ENCODE results near the gene DBF4B. TPM values are rescaled to one million over a fixed set of nuclear protein-coding genes. Genes with fewer than 3 reads are reported as not detected.

DBF4B gene
- total and polyA plus RNA-seq, 2 donors (not counting 1 experiment from before 2014, with no cell fraction given) = 2.2 to 3.3 TPM

DNA sequence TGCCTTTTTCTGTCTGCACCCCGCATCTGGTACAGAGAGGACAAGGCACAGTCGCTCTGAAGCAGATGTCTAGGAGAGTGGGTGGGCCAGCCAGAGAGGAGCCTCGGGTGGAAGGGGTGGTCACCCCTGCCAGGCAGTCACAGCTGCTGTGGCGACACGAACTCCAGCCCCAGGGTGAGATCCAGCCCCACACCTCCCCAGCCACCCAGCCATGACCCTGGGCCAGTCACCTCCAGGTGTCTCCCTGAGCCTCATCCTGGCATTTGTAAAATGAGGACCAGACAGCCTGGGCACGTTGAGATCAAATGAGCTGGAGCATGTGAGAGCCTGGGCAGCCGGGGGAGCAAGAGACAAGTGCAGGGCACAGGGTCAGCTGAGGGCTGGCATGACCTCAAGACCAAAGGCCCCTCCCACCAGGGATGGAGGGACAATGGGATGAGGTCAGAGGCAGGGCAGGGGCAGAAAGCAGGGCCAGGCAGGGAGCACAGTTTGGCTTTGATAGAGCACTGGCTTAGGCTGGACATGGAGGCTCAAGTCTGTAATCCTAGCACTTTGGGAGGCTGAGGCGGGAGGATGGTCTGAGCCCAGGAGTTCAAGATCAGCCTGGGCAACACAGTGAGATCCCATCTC, 58.1 kb downstream of the DBF4B start:
- Histone ChIP-seq H3K27me3 (ENCODE audit: control insufficient read depth, insufficient read depth, low read length) (peaks cover 3% of the 10 kb centered on the region), H3K9ac (ENCODE audit: insufficient read depth, low read length) (no peak overlapping the region), H3K9me3 (ENCODE audit: control insufficient read depth, insufficient read depth, low read depth, low read length) (no peaks in the 10 kb centered on the region), H3K79me2 (ENCODE audit: control insufficient read depth, insufficient read depth, low read length) (no peaks in the 10 kb centered on the region), H3K27ac (ENCODE audit: insufficient read depth, low read length) (no peak overlapping the region), H2AFZ (ENCODE audit: low read length) (no peak overlapping the region), H3K4me1 (ENCODE audit: control insufficient read depth, extremely low read depth, insufficient read depth, low read length) (no peaks in the 10 kb centered on the region), H3K36me3 (ENCODE audit: control insufficient read depth, insufficient read depth, low read length) (no peaks in the 10 kb centered on the region), H4K20me1 (ENCODE audit: control insufficient read depth, extremely low read depth, insufficient read depth, low read length) (no peaks in the 10 kb centered on the region), H3K4me3 (replicated peaks in 1 of 4; ENCODE audit: control extremely low read depth in 1 of 4, insufficient read depth in 1 of 4, low read depth in 3 of 4, low read length in 4 of 4) (no peak overlapping the region), H3K4me2 (ENCODE audit: extremely low read depth, insufficient read depth, low read length) (no peak overlapping the region)
- no peak for TF ChIP-seq EZH2 (IDR thresholded peaks at IDR 0.05; ENCODE audit: low read length, missing control alignments)
- TF ChIP-seq, protein P1, sequence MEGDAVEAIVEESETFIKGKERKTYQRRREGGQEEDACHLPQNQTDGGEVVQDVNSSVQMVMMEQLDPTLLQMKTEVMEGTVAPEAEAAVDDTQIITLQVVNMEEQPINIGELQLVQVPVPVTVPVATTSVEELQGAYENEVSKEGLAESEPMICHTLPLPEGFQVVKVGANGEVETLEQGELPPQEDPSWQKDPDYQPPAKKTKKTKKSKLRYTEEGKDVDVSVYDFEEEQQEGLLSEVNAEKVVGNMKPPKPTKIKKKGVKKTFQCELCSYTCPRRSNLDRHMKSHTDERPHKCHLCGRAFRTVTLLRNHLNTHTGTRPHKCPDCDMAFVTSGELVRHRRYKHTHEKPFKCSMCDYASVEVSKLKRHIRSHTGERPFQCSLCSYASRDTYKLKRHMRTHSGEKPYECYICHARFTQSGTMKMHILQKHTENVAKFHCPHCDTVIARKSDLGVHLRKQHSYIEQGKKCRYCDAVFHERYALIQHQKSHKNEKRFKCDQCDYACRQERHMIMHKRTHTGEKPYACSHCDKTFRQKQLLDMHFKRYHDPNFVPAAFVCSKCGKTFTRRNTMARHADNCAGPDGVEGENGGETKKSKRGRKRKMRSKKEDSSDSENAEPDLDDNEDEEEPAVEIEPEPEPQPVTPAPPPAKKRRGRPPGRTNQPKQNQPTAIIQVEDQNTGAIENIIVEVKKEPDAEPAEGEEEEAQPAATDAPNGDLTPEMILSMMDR (conservative IDR thresholded peaks at IDR 0.05 in 1 of 2, IDR thresholded peaks at IDR 0.05 in 1 of 2; ENCODE audit: low read depth in 1 of 2, low read length in 2 of 2) = no peak
- no peak for DNase-seq (ENCODE audit: low read depth in 2 of 2)

DNA sequence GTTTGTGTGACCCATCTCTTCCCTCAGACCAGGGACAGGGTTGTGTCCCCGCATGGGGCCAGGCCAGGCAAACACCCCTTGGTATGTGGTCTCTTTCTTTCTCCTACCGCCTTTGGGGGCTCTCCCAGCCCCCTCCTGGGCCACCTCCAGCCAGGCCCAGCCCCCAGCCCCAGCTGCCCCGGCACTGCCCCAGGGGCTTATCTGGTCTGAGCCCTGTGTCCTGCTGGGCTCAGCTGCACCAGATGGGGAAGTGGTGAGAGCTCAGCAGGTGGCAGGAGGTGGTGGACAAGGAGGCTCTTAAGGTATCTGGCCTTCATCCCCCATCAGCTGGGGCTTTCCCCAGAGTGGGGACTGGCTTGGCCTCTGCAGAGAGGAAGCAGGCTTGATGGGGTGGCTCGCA, 59.0 kb downstream of the DBF4B start:
- no peak for DNase-seq (ENCODE audit: low read depth in 2 of 2)
- Histone ChIP-seq H3K9me3 (ENCODE audit: control insufficient read depth, insufficient read depth, low read depth, low read length) (no peaks in the 10 kb centered on the region), H3K4me1 (ENCODE audit: control insufficient read depth, extremely low read depth, insufficient read depth, low read length) (no peaks in the 10 kb centered on the region), H2AFZ (ENCODE audit: low read length) (no peak overlapping the region), H3K9ac (ENCODE audit: insufficient read depth, low read length) (no peak overlapping the region), H3K4me3 (replicated peaks in 1 of 4; ENCODE audit: control extremely low read depth in 1 of 4, insufficient read depth in 1 of 4, low read depth in 3 of 4, low read length in 4 of 4) (no peak overlapping the region), H4K20me1 (ENCODE audit: control insufficient read depth, extremely low read depth, insufficient read depth, low read length) (no peaks in the 10 kb centered on the region), H3K36me3 (ENCODE audit: control insufficient read depth, insufficient read depth, low read length) (no peaks in the 10 kb centered on the region), H3K27me3 (ENCODE audit: control insufficient read depth, insufficient read depth, low read length) (peaks cover 3% of the 10 kb centered on the region), H3K27ac (ENCODE audit: insufficient read depth, low read length) (no peak overlapping the region), H3K79me2 (ENCODE audit: control insufficient read depth, insufficient read depth, low read length) (no peaks in the 10 kb centered on the region), H3K4me2 (ENCODE audit: extremely low read depth, insufficient read depth, low read length) (no peak overlapping the region)
- TF ChIP-seq, protein P1 (conservative IDR thresholded peaks at IDR 0.05 in 1 of 2, IDR thresholded peaks at IDR 0.05 in 1 of 2; ENCODE audit: low read depth in 1 of 2, low read length in 2 of 2) = no peak
- TF ChIP-seq EZH2 (IDR thresholded peaks at IDR 0.05; ENCODE audit: low read length, missing control alignments) = no peak

DNA sequence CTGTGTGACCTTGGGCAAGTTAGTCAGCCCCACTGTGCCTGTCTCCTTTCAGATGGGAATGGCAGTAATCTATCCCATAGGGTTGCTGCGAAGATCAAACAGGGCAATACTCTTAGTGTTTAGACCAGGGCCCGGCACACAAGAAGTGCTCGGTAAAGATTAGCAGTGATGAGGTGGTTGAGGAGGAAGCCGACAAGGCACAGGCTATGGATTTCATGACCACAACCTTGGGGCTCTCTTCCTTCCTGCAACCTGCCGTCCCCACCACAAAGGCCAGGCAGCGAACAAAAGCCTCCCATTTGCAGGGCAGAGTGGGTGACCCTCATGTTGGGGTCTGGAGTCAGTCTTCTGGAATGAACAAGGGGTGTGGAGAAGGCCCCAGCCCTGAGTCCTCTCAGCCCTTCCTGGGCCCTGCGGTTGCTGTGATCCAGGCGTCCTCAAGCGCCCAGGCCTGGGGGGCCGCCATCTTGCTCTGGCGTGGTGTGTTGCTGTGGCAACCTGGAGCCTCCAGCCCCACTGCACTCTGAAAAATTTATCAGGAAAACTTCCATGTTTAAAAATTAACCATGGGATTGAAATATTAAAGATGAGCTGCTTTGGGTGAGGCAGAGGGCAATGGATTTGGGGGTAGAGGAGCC, 60.2 kb downstream of the DBF4B start:
- Histone ChIP-seq H3K9me3 (ENCODE audit: control insufficient read depth, insufficient read depth, low read depth, low read length) (no peaks in the 10 kb centered on the region), H3K27me3 (ENCODE audit: control insufficient read depth, insufficient read depth, low read length) (peaks cover 3% of the 10 kb centered on the region), H2AFZ (ENCODE audit: low read length) (no peak overlapping the region), H3K36me3 (ENCODE audit: control insufficient read depth, insufficient read depth, low read length) (no peaks in the 10 kb centered on the region), H3K4me2 (ENCODE audit: extremely low read depth, insufficient read depth, low read length) (no peak overlapping the region), H3K4me1 (ENCODE audit: control insufficient read depth, extremely low read depth, insufficient read depth, low read length) (no peaks in the 10 kb centered on the region), H4K20me1 (ENCODE audit: control insufficient read depth, extremely low read depth, insufficient read depth, low read length) (no peaks in the 10 kb centered on the region), H3K4me3 (replicated peaks in 1 of 4; ENCODE audit: control extremely low read depth in 1 of 4, insufficient read depth in 1 of 4, low read depth in 3 of 4, low read length in 4 of 4) (no peak overlapping the region), H3K27ac (ENCODE audit: insufficient read depth, low read length) (no peak overlapping the region), H3K79me2 (ENCODE audit: control insufficient read depth, insufficient read depth, low read length) (no peaks in the 10 kb centered on the region), H3K9ac (ENCODE audit: insufficient read depth, low read length) (no peak overlapping the region)
- no peak for DNase-seq (ENCODE audit: low read depth in 2 of 2)
- TF ChIP-seq EZH2 (IDR thresholded peaks at IDR 0.05; ENCODE audit: low read length, missing control alignments) = no peak
- TF ChIP-seq, protein P1 (conservative IDR thresholded peaks at IDR 0.05 in 1 of 2, IDR thresholded peaks at IDR 0.05 in 1 of 2; ENCODE audit: low read depth in 1 of 2, low read length in 2 of 2) = no peak

Data from fibroblast of lung (primary cell).